WI38 (cell line): ENCODE data around the gene SEC16A.

Experiments
- H3K4me3 ChIP-seq: 2 replicates; pipeline ENCODE4 v1.5.1; 2011; ENCODE audit warnings: low read depth, mild to moderate bottlenecking, control low read depth, low read length
- CTCF ChIP-seq: IDR thresholded peaks from 2 replicates; pipeline ENCODE4 v1.5.1; 2012; ENCODE audit warnings: low read depth, mild to moderate bottlenecking, control low read depth, low read length

The SEC16A gene

GRCh38 chr9:136434580-136435169, 48.2 kb downstream of the SEC16A start:
- H3K4me3 ChIP-seq: no peak overlapping the region
- TF ChIP-seq CTCF: no peak

GRCh38 chr9:136433849-136434579, 48.8 kb downstream of the SEC16A start:
- TF ChIP-seq CTCF: no peak

DNA sequence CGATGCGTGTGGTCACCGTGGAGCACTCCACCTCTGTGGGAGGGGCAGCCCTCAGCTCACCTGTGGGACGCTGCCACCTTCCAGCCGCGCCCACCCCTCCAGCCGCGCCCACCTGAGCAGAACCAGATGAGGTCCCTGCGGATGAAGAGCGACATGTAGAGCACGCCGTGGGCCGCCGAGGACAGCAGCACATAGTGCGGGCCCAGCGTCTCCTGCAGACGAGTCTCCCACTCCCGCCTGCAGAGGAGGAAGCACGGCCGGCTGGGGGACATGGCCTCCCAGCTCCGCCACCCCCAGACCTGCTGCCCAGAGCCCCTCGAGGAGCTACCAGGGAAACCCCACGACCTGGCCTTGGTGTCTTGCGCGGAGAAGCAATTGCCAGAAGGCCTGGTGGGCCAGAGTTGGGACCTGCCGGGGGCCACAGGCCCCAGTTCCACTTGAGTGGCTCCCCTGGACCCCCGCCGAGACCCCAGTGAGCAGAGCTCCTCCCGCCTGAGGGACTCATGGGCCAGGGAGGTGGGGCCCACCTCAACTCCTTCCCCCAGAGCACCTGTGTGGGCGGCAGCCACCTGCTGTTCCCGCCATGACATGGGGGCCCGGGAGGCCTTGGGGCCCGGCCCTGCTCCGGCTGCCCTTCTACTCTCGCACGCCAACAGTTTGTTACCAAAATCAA, 49.7 kb downstream of the SEC16A start:
- no peak overlapping the region for H3K4me3 ChIP-seq

More at GRCh38 chr9:136433849-136434579, 48.8 kb downstream of the SEC16A start:
- no peak overlapping the region for H3K4me3 ChIP-seq

DNA sequence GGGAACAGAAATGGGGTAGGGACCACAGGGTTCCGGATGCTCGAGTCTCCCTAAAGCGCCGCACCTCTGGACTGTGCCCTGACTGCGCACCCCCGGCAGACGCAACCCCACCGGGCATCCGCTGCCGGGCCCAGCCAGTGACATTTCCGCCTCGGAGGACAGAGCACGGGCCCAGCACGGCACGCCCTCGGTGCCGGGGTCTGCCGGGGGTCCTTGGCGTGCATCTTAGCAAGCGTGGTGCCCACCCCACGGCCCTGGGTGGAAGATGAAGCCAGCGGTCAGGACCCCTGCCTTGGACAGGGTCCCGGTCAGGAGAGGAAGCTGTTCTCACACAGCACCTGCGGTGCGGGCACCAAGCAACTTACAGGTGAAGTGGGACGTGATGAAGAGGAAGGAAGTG, 50.2 kb downstream of the SEC16A start:
- H3K4me3 ChIP-seq: no peak overlapping the region
- no peak for TF ChIP-seq CTCF

More for the DNA sequence above, 49.7 kb downstream of the SEC16A start:
- no peak for TF ChIP-seq CTCF

DNA sequence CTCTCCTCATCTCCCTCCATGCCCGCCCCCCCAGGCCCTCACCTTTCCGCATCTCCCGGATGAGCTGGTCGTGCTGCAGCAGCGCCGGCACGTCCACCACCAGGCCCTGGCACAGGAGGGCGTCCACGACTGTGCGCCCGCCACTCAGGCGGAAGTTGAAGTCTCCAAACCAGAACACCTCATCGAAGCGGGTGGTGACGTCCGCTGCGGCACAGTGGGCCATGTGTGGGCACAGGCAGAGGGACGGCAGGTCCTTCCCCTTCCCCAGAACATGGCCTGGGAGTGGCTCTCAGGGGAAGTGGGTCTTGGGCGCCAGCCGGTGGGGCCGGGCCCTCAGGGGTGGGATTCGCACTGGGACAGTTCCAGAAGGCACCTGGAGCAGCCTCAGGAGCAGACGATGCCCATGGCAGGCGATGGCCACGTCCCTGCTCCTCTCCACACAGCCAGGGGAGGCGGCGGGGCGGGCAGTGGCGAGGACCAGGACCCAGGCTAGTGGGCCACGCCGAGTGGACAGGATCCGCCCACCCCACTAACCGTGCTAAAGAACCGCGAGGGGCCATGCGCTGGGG, 51.0 kb downstream of the SEC16A start:
- TF ChIP-seq CTCF: no peak
- H3K4me3 ChIP-seq: no peak overlapping the region

GRCh38 chr9:136430588-136431234, 52.1 kb downstream of the SEC16A start:
- H3K4me3 ChIP-seq: no peak overlapping the region
- TF ChIP-seq CTCF: no peak
